Measurements from ENCODE around the gene HOXD1. TPM values are rescaled to one million over a fixed set of nuclear protein-coding genes. Genes with fewer than 3 reads are reported as not detected.

HOXD1 gene
- total RNA-seq, 1 experiment from 2014 or later: not detected

DNA sequence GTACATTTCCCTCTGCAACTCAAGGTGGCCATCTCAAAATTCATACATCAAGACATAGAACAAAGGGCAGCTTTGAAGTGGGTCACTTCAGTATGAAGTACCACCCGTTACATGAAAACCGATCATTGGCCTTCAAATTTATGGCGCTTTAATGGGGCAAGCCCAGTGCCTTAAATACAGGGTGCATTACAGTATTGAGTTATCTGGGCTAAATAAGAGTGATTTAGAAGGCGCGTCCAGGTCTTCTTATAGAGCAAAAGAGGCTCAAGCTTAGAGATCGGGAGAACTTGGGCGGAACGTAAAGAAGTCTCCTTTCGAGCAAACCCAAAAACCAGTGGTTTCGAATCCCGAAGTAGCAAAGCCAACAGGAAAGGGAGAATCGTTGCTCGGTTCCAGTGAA is 24.3 kb upstream of the HOXD1 start:
- no peak overlapping the region for H4K91ac ChIP-seq (ENCODE audit: insufficient read length, low read depth, low read length)
- TF ChIP-seq, protein P1, sequence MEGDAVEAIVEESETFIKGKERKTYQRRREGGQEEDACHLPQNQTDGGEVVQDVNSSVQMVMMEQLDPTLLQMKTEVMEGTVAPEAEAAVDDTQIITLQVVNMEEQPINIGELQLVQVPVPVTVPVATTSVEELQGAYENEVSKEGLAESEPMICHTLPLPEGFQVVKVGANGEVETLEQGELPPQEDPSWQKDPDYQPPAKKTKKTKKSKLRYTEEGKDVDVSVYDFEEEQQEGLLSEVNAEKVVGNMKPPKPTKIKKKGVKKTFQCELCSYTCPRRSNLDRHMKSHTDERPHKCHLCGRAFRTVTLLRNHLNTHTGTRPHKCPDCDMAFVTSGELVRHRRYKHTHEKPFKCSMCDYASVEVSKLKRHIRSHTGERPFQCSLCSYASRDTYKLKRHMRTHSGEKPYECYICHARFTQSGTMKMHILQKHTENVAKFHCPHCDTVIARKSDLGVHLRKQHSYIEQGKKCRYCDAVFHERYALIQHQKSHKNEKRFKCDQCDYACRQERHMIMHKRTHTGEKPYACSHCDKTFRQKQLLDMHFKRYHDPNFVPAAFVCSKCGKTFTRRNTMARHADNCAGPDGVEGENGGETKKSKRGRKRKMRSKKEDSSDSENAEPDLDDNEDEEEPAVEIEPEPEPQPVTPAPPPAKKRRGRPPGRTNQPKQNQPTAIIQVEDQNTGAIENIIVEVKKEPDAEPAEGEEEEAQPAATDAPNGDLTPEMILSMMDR (conservative IDR thresholded peaks at IDR 0.05): no peak
- no peaks in the 10 kb centered on the region for H3K79me2 ChIP-seq (ENCODE audit: insufficient read depth, low read length)
- H3K79me1 ChIP-seq (ENCODE audit: insufficient read depth, low read depth, low read length, poor library complexity, severe bottlenecking): no peaks in the 10 kb centered on the region
- H2BK15ac ChIP-seq (ENCODE audit: low read depth, low read length): no peak overlapping the region
- DNase-seq: no peak
- no peak overlapping the region for H3K14ac ChIP-seq (ENCODE audit: insufficient read depth, low read length)
- H2BK20ac ChIP-seq (ENCODE audit: low read depth, low read length, poor library complexity, severe bottlenecking): no peak overlapping the region
- no peak overlapping the region for H3K27ac ChIP-seq (ENCODE audit: insufficient read length, low read depth, low read length)
- no peaks in the 10 kb centered on the region for H3K23me2 ChIP-seq (ENCODE audit: insufficient read length, low read depth, low read length, poor library complexity, severe bottlenecking)
- no peak overlapping the region for H3K9ac ChIP-seq (ENCODE audit: extremely low read depth, insufficient read length, low read length)
- H3K4me1 Mint-ChIP-seq: peaks cover 3 to 30% of the 10 kb centered on the region in 2 experiments; a peak in 3 of 4 replicates
- H3K9me3 Mint-ChIP-seq: peaks cover 0 to 5% of the 10 kb centered on the region in 2 experiments; a peak in 2 of 5 replicates
- H2BK5ac ChIP-seq (ENCODE audit: insufficient read length, low read length): no peak overlapping the region
- H3K9me3 ChIP-seq (ENCODE audit: control insufficient read depth, low read depth, low read length): no peaks in the 10 kb centered on the region
- no peaks in the 10 kb centered on the region for H3K36me3 Mint-ChIP-seq (ENCODE audit: insufficient read depth in 1 of 3, low read depth in 3 of 3)
- no peak overlapping the region for H4K5ac ChIP-seq (ENCODE audit: insufficient read length, low read depth, low read length)
- no peak overlapping the region for H3K4ac ChIP-seq (ENCODE audit: low read depth, low read length)
- H4K8ac ChIP-seq (replicated peaks; ENCODE audit: insufficient read length, low read depth, low read length): no peak overlapping the region
- no peak overlapping the region for H3T11ph ChIP-seq (ENCODE audit: low read length)
- no peak overlapping the region for H3K56ac ChIP-seq (ENCODE audit: insufficient read length, low read depth, low read length)
- peaks cover 97% of the 10 kb centered on the region for H3K27me3 ChIP-seq (ENCODE audit: insufficient read depth, low read length)
- H3K27ac Mint-ChIP-seq: no peak overlapping the region
- H3K23ac ChIP-seq (ENCODE audit: insufficient read length, low read depth, low read length): no peak overlapping the region
- no peak overlapping the region for H2BK12ac ChIP-seq (ENCODE audit: insufficient read length, low read depth, low read length)
- no peak overlapping the region for H3K4me2 ChIP-seq (ENCODE audit: insufficient read depth, insufficient read length, low read length)
- H4K20me1 ChIP-seq (ENCODE audit: control insufficient read depth, insufficient read depth, insufficient read length): peaks cover 2% of the 10 kb centered on the region
- H3K4me1 ChIP-seq (ENCODE audit: insufficient read depth, low read length): no peaks in the 10 kb centered on the region
- peaks cover 100% of the 10 kb centered on the region for H3K27me3 Mint-ChIP-seq (ENCODE audit: low read depth)
- no peak overlapping the region for H2AK5ac ChIP-seq (ENCODE audit: insufficient read length, low read length)
- H2BK120ac ChIP-seq (ENCODE audit: low read depth, low read length, poor library complexity, severe bottlenecking): no peak overlapping the region
- no peak overlapping the region for H2AFZ ChIP-seq (ENCODE audit: low read length)
- no peak overlapping the region for H3K18ac ChIP-seq (ENCODE audit: insufficient read length, low read depth, low read length)
- H3K4me3 Mint-ChIP-seq: no peak overlapping the region
- no CpG with 5 or more reads among the region's 13 CpGs for WGBS (ENCODE audit: extremely low coverage, insufficient read length, low lambda C conversion rate)
